ENCODE measurements around the gene CPVL.
A peak's percentile ranks its signal among the peaks of the same experiment; 100 is the strongest.
"Not testable (repeated sequence)": the region's sequence is repeated elsewhere in the genome, so short reads cannot be mapped to it uniquely, and the experiment has no call there.

The CPVL gene

GRCh38 chr7:29095631-29096445 is 50.5 kb downstream of the CPVL start:
- in situ Hi-C loops (cut with HindIII; ENCODE audit: low pct_unique_long_range_greater_than_20kb, low sequenced_read_pairs): no loop called here
- TF ChIP-seq JUND (IDR thresholded peaks at IDR 0.05; ENCODE audit: low read depth): no peak
- no peak for DNase-seq (ENCODE audit: low read depth in 1 of 2, low spot score in 1 of 2)

- DNase-seq (ENCODE audit: low read depth in 1 of 2, low spot score in 1 of 2); in situ Hi-C loops (cut with HindIII; ENCODE audit: low pct_unique_long_range_greater_than_20kb, low sequenced_read_pairs): not testable (repeated sequence)
Observed at GRCh38 chr7:29093091-29093490, 53.2 kb downstream of the CPVL start.

GRCh38 chr7:29091715-29092114 is 54.6 kb downstream of the CPVL start:
- in situ Hi-C loops (cut with HindIII; ENCODE audit: low pct_unique_long_range_greater_than_20kb, low sequenced_read_pairs): no loop called here
- DNase-seq (ENCODE audit: low read depth in 1 of 2, low spot score in 1 of 2): no peak
- TF ChIP-seq JUND (IDR thresholded peaks at IDR 0.05; ENCODE audit: low read depth): no peak

- DNase-seq (ENCODE audit: low read depth in 1 of 2, low spot score in 1 of 2): no peak
- no peak for TF ChIP-seq JUND (IDR thresholded peaks at IDR 0.05; ENCODE audit: low read depth)
- in situ Hi-C loops (cut with HindIII; ENCODE audit: low pct_unique_long_range_greater_than_20kb, low sequenced_read_pairs): no loop called here
Observed at GRCh38 chr7:29090836-29091601, 55.3 kb downstream of the CPVL start.

- no peak for TF ChIP-seq JUND (IDR thresholded peaks at IDR 0.05; ENCODE audit: low read depth)
- DNase-seq (ENCODE audit: low read depth in 1 of 2, low spot score in 1 of 2): no peak
- in situ Hi-C loops (cut with HindIII; ENCODE audit: low pct_unique_long_range_greater_than_20kb, low sequenced_read_pairs): no loop called here
Observed at GRCh38 chr7:29090151-29090805, 56.1 kb downstream of the CPVL start.

GRCh38 chr7:29087840-29088170 is 58.5 kb downstream of the CPVL start:
- no peak for TF ChIP-seq JUND (IDR thresholded peaks at IDR 0.05; ENCODE audit: low read depth)
- in situ Hi-C loops (cut with HindIII; ENCODE audit: low pct_unique_long_range_greater_than_20kb, low sequenced_read_pairs): no loop called here
- peak in 1 of 2 experiments; percentile 36 for DNase-seq (ENCODE audit: low read depth in 1 of 2, low spot score in 1 of 2)

- DNase-seq (ENCODE audit: low read depth in 1 of 2, low spot score in 1 of 2): no peak
- in situ Hi-C loops (cut with HindIII; ENCODE audit: low pct_unique_long_range_greater_than_20kb, low sequenced_read_pairs): no loop called here
- TF ChIP-seq JUND (IDR thresholded peaks at IDR 0.05; ENCODE audit: low read depth): no peak
Observed at GRCh38 chr7:29086545-29086944, 59.8 kb downstream of the CPVL start.

- no peak for TF ChIP-seq JUND (IDR thresholded peaks at IDR 0.05; ENCODE audit: low read depth)
- in situ Hi-C loops (cut with HindIII; ENCODE audit: low pct_unique_long_range_greater_than_20kb, low sequenced_read_pairs): no loop called here
- DNase-seq (ENCODE audit: low read depth in 1 of 2, low spot score in 1 of 2): no peak
Observed at GRCh38 chr7:29084832-29085231, 61.5 kb downstream of the CPVL start.

GRCh38 chr7:29080803-29081202 is 65.5 kb downstream of the CPVL start:
- DNase-seq (ENCODE audit: low read depth in 1 of 2, low spot score in 1 of 2): no peak
- in situ Hi-C loops (cut with HindIII; ENCODE audit: low pct_unique_long_range_greater_than_20kb, low sequenced_read_pairs): no loop called here
- TF ChIP-seq JUND (IDR thresholded peaks at IDR 0.05; ENCODE audit: low read depth): no peak

GRCh38 chr7:29078311-29079260 is 67.8 kb downstream of the CPVL start:
- no peak for TF ChIP-seq JUND (IDR thresholded peaks at IDR 0.05; ENCODE audit: low read depth)
- no peak for DNase-seq (ENCODE audit: low read depth in 1 of 2, low spot score in 1 of 2)
- in situ Hi-C loops (cut with HindIII; ENCODE audit: low pct_unique_long_range_greater_than_20kb, low sequenced_read_pairs): no loop called here

GRCh38 chr7:29077854-29078253 is 68.5 kb downstream of the CPVL start:
- in situ Hi-C loops (cut with HindIII; ENCODE audit: low pct_unique_long_range_greater_than_20kb, low sequenced_read_pairs): no loop called here
- no peak for TF ChIP-seq JUND (IDR thresholded peaks at IDR 0.05; ENCODE audit: low read depth)
- no peak for DNase-seq (ENCODE audit: low read depth in 1 of 2, low spot score in 1 of 2)

GRCh38 chr7:29077176-29077575 is 69.2 kb downstream of the CPVL start:
- no peak for TF ChIP-seq JUND (IDR thresholded peaks at IDR 0.05; ENCODE audit: low read depth)
- in situ Hi-C loops (cut with HindIII; ENCODE audit: low pct_unique_long_range_greater_than_20kb, low sequenced_read_pairs): no loop called here

More at GRCh38 chr7:29077176-29077575, 69.2 kb downstream of the CPVL start:
- no peak for DNase-seq (ENCODE audit: low read depth in 1 of 2, low spot score in 1 of 2)
